Measurements from ENCODE around the gene OPN4.

OPN4 gene

DNA sequence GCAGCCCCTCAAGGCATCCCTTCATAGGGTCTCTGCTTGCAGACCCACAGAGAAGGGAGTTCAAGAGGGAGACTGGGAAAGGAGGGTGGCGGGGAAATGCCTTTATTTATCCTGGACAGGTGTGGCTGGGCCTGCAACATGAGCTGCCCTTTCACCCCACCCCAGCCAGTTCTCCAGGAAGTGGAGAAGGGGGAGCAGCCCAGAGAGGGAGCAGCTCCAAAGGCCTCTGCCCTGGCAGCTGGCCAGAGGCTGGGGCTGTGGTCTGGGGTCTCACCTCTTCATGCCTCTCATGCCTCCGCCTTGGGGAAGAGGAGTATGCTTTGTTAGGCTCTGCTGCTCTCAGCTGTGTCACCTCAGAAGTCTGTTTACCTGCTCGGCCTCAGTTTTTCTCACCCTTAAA, 17.1 kb downstream of the OPN4 start:
- no peak overlapping the region for H3K27ac ChIP-seq (ENCODE audit: low read length, poor library complexity, severe bottlenecking)
- no peaks in the 10 kb centered on the region for H3K36me3 ChIP-seq (ENCODE audit: control insufficient read depth in 1 of 2, insufficient read depth in 2 of 2, low read depth in 1 of 2, low read length in 2 of 2)
- no peak overlapping the region for H2BK15ac ChIP-seq (ENCODE audit: low read depth, poor library complexity, severe bottlenecking)
- H3K4ac ChIP-seq (ENCODE audit: low read depth in 1 of 2, low read length in 2 of 2), result no peak overlapping the region
- no peak overlapping the region for H3K4me2 ChIP-seq (ENCODE audit: low read length, poor library complexity, severe bottlenecking)
- peaks cover 4 to 29% of the 10 kb centered on the region in 2 experiments for H3K27me3 ChIP-seq (ENCODE audit: control insufficient read depth in 1 of 2, insufficient read depth in 1 of 2, low read length in 2 of 2)
- H3K9ac ChIP-seq (ENCODE audit: low read length), result no peak overlapping the region
- no peak overlapping the region for H3K18ac ChIP-seq (ENCODE audit: low read depth in 1 of 2, low read length in 2 of 2)
- no peak overlapping the region for H2AK5ac ChIP-seq (ENCODE audit: low read length, severe bottlenecking)
- H4K8ac ChIP-seq (ENCODE audit: low read length), result no peak overlapping the region
- no peaks in the 10 kb centered on the region for H3K79me1 ChIP-seq (replicated peaks; ENCODE audit: low read length, poor library complexity, severe bottlenecking)
- 83% methylated on average over 3 of the region's 3 CpGs for WGBS
- H3K23ac ChIP-seq (ENCODE audit: low read length in 2 of 2), result no peak overlapping the region
- no peaks in the 10 kb centered on the region for H3K9me3 ChIP-seq (ENCODE audit: control insufficient read depth, low read length)
- H3K4me1 ChIP-seq (ENCODE audit: control insufficient read depth, insufficient read depth, low read depth, low read length), result peaks cover 51% of the 10 kb centered on the region
- H2BK12ac ChIP-seq (ENCODE audit: low read length in 2 of 2), result no peak overlapping the region
- H3K4me3 ChIP-seq (ENCODE audit: insufficient read depth in 1 of 2, low read depth in 1 of 2, low read length in 2 of 2), result no peak overlapping the region
- no peak overlapping the region for H2AFZ ChIP-seq (ENCODE audit: low read depth, low read length)
- no peak for DNase-seq
- no peak overlapping the region for H3K14ac ChIP-seq (ENCODE audit: low read length in 2 of 2)
- no peak overlapping the region for H2BK120ac ChIP-seq (ENCODE audit: low read depth, low read length)
- H4K91ac ChIP-seq (ENCODE audit: low read length), result no peak overlapping the region
- no peak overlapping the region for H2BK5ac ChIP-seq (ENCODE audit: low read depth, low read length, poor library complexity, severe bottlenecking)

DNA sequence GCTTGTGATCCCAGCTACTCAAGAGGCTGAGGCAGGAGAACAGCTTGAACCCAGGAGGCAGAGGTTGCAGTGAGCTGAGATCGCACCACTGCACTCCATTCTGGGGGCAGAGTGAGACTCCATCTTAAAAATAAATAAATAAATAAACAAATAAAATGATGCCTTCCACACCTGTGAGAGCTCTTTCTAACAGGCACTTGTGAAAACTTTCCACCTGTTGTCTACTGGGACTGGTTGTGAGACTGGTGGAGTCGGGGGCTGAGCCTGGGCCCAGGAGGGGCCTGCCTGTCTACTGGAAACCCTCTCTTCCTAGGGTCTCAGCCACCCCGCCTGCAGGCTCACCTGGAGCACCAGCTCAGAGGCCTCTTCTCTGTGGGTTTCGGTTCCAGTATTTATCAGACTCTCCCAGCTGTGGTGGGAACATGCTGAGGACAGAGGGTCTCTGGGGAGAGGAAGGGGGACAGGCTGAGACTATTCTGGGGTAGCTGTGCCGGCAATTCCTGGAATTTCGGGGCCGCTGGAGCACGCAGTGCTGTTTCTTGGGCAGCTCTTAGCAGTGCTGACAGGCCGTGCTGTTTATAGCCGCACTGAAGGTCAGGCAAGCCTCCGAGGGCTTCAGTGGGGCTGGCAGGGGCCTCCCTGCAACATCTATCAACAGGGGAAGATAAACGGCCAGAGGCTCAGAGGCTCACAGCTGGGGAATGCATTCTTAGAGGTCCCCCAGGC, 17.8 kb downstream of the OPN4 start:
- Histone ChIP-seq H3K18ac (ENCODE audit: low read depth in 1 of 2, low read length in 2 of 2) (peak overlapping the region in 1 of 2 experiments; percentile 35), H3K27ac (ENCODE audit: low read length, poor library complexity, severe bottlenecking) (no peak overlapping the region), H2BK12ac (ENCODE audit: low read length in 2 of 2) (no peak overlapping the region), H3K36me3 (ENCODE audit: control insufficient read depth in 1 of 2, insufficient read depth in 2 of 2, low read depth in 1 of 2, low read length in 2 of 2) (no peaks in the 10 kb centered on the region), H2BK5ac (ENCODE audit: low read depth, low read length, poor library complexity, severe bottlenecking) (no peak overlapping the region), H3K4ac (ENCODE audit: low read depth in 1 of 2, low read length in 2 of 2) (no peak overlapping the region), H3K4me2 (ENCODE audit: low read length, poor library complexity, severe bottlenecking) (no peak overlapping the region), H3K4me3 (ENCODE audit: insufficient read depth in 1 of 2, low read depth in 1 of 2, low read length in 2 of 2) (no peak overlapping the region), H2BK120ac (ENCODE audit: low read depth, low read length) (no peak overlapping the region), H2AFZ (ENCODE audit: low read depth, low read length) (no peak overlapping the region), H3K23ac (ENCODE audit: low read length in 2 of 2) (no peak overlapping the region), H2AK5ac (ENCODE audit: low read length, severe bottlenecking) (no peak overlapping the region), H3K14ac (ENCODE audit: low read length in 2 of 2) (no peak overlapping the region), H4K91ac (ENCODE audit: low read length) (no peak overlapping the region), H3K4me1 (ENCODE audit: control insufficient read depth, insufficient read depth, low read depth, low read length) (peaks cover 51% of the 10 kb centered on the region), H2BK15ac (ENCODE audit: low read depth, poor library complexity, severe bottlenecking) (no peak overlapping the region), H3K9me3 (ENCODE audit: control insufficient read depth, low read length) (no peaks in the 10 kb centered on the region), H3K79me1 (replicated peaks; ENCODE audit: low read length, poor library complexity, severe bottlenecking) (no peaks in the 10 kb centered on the region), H4K8ac (ENCODE audit: low read length) (no peak overlapping the region), H3K9ac (ENCODE audit: low read length) (no peak overlapping the region), H3K27me3 (ENCODE audit: control insufficient read depth in 1 of 2, insufficient read depth in 1 of 2, low read length in 2 of 2) (peaks cover 4 to 29% of the 10 kb centered on the region in 2 experiments)
- 31% methylated on average over 10 of the region's 12 CpGs for WGBS
- peak; percentile 52 for DNase-seq

DNA sequence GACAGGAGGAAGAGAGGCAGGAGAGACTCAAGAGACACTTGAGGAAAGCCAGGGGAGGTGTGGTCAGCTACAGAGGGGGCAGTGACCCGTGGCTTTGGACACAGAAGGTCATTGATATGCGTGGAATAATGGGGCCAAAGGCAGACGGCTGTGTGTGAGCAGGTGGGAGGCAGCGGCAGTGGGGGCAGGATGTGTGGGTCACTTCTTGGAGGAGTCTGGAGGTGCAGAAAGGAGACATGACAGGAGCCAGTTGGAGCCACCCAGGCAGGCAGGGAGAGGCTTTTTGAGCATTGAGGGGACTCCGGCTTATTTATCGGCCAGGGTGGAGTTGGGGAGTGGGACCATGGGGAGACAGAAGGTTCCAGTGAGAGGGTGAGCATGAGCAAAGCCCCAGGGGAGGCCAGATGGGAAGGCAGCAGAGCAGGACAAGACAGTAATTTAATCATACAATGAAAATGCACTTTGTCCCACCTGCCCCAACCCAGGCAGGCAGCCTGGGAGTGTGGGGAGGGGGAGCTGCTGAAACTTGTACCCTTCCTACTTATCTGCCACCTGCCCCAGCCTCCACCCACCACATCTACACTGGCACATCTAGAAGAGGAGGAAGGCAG, 19.0 kb downstream of the OPN4 start:
- H2BK5ac ChIP-seq (ENCODE audit: low read depth, low read length, poor library complexity, severe bottlenecking), result no peak overlapping the region
- H3K4me3 ChIP-seq (ENCODE audit: insufficient read depth in 1 of 2, low read depth in 1 of 2, low read length in 2 of 2), result no peak overlapping the region
- 72% methylated on average over 6 of the region's 6 CpGs for WGBS
- no peak overlapping the region for H2BK12ac ChIP-seq (ENCODE audit: low read length in 2 of 2)
- H4K91ac ChIP-seq (ENCODE audit: low read length), result no peak overlapping the region
- no peaks in the 10 kb centered on the region for H3K9me3 ChIP-seq (ENCODE audit: control insufficient read depth, low read length)
- no peak overlapping the region for H3K27ac ChIP-seq (ENCODE audit: low read length, poor library complexity, severe bottlenecking)
- H3K36me3 ChIP-seq (ENCODE audit: control insufficient read depth in 1 of 2, insufficient read depth in 2 of 2, low read depth in 1 of 2, low read length in 2 of 2), result no peaks in the 10 kb centered on the region
- H3K14ac ChIP-seq (ENCODE audit: low read length in 2 of 2), result peak overlapping the region in 1 of 2 experiments; percentile 13
- no peak overlapping the region for H3K23ac ChIP-seq (ENCODE audit: low read length in 2 of 2)
- H2AFZ ChIP-seq (ENCODE audit: low read depth, low read length), result no peak overlapping the region
- no peak overlapping the region for H3K9ac ChIP-seq (ENCODE audit: low read length)
- H3K27me3 ChIP-seq (ENCODE audit: control insufficient read depth in 1 of 2, insufficient read depth in 1 of 2, low read length in 2 of 2), result peaks cover 4 to 33% of the 10 kb centered on the region in 2 experiments
- DNase-seq, result no peak
- H2AK5ac ChIP-seq (ENCODE audit: low read length, severe bottlenecking), result no peak overlapping the region
- H2BK15ac ChIP-seq (ENCODE audit: low read depth, poor library complexity, severe bottlenecking), result no peak overlapping the region
- no peak overlapping the region for H3K4ac ChIP-seq (ENCODE audit: low read depth in 1 of 2, low read length in 2 of 2)
- H3K79me1 ChIP-seq (replicated peaks; ENCODE audit: low read length, poor library complexity, severe bottlenecking), result no peaks in the 10 kb centered on the region
- no peak overlapping the region for H3K4me2 ChIP-seq (ENCODE audit: low read length, poor library complexity, severe bottlenecking)
- H2BK120ac ChIP-seq (ENCODE audit: low read depth, low read length), result no peak overlapping the region
- H3K18ac ChIP-seq (ENCODE audit: low read depth in 1 of 2, low read length in 2 of 2), result peak overlapping the region in 1 of 2 experiments; percentile 3
- H3K4me1 ChIP-seq (ENCODE audit: control insufficient read depth, insufficient read depth, low read depth, low read length), result peaks cover 41% of the 10 kb centered on the region
- H4K8ac ChIP-seq (ENCODE audit: low read length), result no peak overlapping the region

GRCh38 chr10:86673827-86674581, 19.7 kb downstream of the OPN4 start:
- no peak overlapping the region for H2BK5ac ChIP-seq (ENCODE audit: low read depth, low read length, poor library complexity, severe bottlenecking)
- no peaks in the 10 kb centered on the region for H3K9me3 ChIP-seq (ENCODE audit: control insufficient read depth, low read length)
- H3K23ac ChIP-seq (ENCODE audit: low read length in 2 of 2), result no peak overlapping the region
- peaks cover 34% of the 10 kb centered on the region for H3K4me1 ChIP-seq (ENCODE audit: control insufficient read depth, insufficient read depth, low read depth, low read length)
- H3K18ac ChIP-seq (ENCODE audit: low read depth in 1 of 2, low read length in 2 of 2), result no peak overlapping the region
- no peak overlapping the region for H3K4me3 ChIP-seq (ENCODE audit: insufficient read depth in 1 of 2, low read depth in 1 of 2, low read length in 2 of 2)
- H2BK12ac ChIP-seq (ENCODE audit: low read length in 2 of 2), result no peak overlapping the region
- H3K27me3 ChIP-seq (ENCODE audit: control insufficient read depth in 1 of 2, insufficient read depth in 1 of 2, low read length in 2 of 2), result peaks cover 4 to 28% of the 10 kb centered on the region in 2 experiments
- no peaks in the 10 kb centered on the region for H3K79me1 ChIP-seq (replicated peaks; ENCODE audit: low read length, poor library complexity, severe bottlenecking)
- WGBS, result 61% methylated on average over 11 of the region's 11 CpGs
- H3K4ac ChIP-seq (ENCODE audit: low read depth in 1 of 2, low read length in 2 of 2), result no peak overlapping the region
- H3K14ac ChIP-seq (ENCODE audit: low read length in 2 of 2), result no peak overlapping the region
- H2BK15ac ChIP-seq (ENCODE audit: low read depth, poor library complexity, severe bottlenecking), result no peak overlapping the region
- H4K8ac ChIP-seq (ENCODE audit: low read length), result no peak overlapping the region
- DNase-seq, result no peak
- H2AFZ ChIP-seq (ENCODE audit: low read depth, low read length), result no peak overlapping the region
- H2AK5ac ChIP-seq (ENCODE audit: low read length, severe bottlenecking), result no peak overlapping the region
- H3K27ac ChIP-seq (ENCODE audit: low read length, poor library complexity, severe bottlenecking), result no peak overlapping the region
- H3K9ac ChIP-seq (ENCODE audit: low read length), result no peak overlapping the region
- H3K36me3 ChIP-seq (ENCODE audit: control insufficient read depth in 1 of 2, insufficient read depth in 2 of 2, low read depth in 1 of 2, low read length in 2 of 2), result no peaks in the 10 kb centered on the region
- H2BK120ac ChIP-seq (ENCODE audit: low read depth, low read length), result no peak overlapping the region
- H4K91ac ChIP-seq (ENCODE audit: low read length), result no peak overlapping the region
- H3K4me2 ChIP-seq (ENCODE audit: low read length, poor library complexity, severe bottlenecking), result no peak overlapping the region

Data from mesenchymal stem cell (in vitro differentiated cells and primary cell).